ENCODE results near the gene IMPACT. TPM values are rescaled to one million over a fixed set of nuclear protein-coding genes. Genes with fewer than 3 reads are reported as not detected.

Gene IMPACT
- total and polyA plus RNA-seq, 7 donors, result 4.1 to 21.5 (median 14.1) TPM

DNA sequence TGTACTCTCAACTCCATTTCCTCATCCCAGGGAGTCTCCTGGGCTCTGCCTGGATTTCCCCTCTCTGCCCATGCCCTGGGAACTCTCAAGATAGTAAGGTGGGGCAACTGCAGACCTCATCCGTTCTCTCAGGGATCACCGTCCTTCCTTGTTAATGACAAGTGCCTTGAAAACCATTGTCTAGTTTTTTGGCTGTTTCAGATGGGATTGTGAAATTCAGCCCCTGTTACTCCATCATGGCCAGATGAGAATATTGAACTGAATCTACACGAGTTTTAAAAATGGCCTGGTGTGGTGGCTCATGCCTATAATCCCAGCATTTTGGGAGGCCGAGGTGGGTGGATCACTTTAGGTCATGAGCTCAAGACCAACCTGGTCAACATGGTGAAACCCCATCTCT lies 33.3 kb downstream of the IMPACT start:
- Histone ChIP-seq H3K36me3 (ENCODE audit: insufficient read depth in 1 of 2, low read depth in 1 of 2) (no peaks in the 10 kb centered on the region), H3K4me3 (no peak overlapping the region), H3K4me1 (no peaks in the 10 kb centered on the region), H3K9me3 (no peaks in the 10 kb centered on the region), H3K27ac (no peak overlapping the region), H3K27me3 (ENCODE audit: insufficient read depth in 3 of 3, low read length in 2 of 3) (no peaks in the 10 kb centered on the region)
- ATAC-seq (no peak), DNase-seq (no peak)
- TF ChIP-seq, protein P1, sequence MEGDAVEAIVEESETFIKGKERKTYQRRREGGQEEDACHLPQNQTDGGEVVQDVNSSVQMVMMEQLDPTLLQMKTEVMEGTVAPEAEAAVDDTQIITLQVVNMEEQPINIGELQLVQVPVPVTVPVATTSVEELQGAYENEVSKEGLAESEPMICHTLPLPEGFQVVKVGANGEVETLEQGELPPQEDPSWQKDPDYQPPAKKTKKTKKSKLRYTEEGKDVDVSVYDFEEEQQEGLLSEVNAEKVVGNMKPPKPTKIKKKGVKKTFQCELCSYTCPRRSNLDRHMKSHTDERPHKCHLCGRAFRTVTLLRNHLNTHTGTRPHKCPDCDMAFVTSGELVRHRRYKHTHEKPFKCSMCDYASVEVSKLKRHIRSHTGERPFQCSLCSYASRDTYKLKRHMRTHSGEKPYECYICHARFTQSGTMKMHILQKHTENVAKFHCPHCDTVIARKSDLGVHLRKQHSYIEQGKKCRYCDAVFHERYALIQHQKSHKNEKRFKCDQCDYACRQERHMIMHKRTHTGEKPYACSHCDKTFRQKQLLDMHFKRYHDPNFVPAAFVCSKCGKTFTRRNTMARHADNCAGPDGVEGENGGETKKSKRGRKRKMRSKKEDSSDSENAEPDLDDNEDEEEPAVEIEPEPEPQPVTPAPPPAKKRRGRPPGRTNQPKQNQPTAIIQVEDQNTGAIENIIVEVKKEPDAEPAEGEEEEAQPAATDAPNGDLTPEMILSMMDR (IDR thresholded peaks at IDR 0.05), result no peak
- intact Hi-C loops (cut with DNase I), result no loop called here
- WGBS, 3 donors, result 89 to 93% (median 93%) methylated on average over 4 of the region's 4 CpGs

DNA sequence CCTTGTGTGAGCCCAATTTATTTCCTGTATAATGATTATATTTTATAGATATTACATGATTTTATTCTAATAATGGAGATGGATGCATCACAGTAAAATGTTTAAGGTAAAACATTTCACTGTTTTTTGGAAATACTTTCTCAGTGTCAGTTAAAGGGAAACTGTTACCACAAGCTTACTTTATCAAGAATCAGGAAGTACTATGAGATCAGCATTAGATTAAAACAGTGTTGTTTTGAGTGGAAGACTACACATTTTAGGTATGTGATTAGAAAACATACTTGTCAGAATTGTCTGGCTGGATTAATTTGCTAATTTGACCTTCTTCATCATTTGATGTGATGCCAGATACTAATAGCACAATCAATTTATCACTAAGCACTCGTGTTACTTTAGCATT lies 33.9 kb downstream of the IMPACT start, which contains the start of gene HRH4:
Gene HRH4, plus strand, starts transcription at position 250 of the 400 bp plus-strand sequence. Its CDS starts 92 bp downstream, at position 342.
- TF ChIP-seq, protein P1 (IDR thresholded peaks at IDR 0.05), result no peak
- intact Hi-C loops (cut with DNase I), result no loop called here
- H3K4me3 ChIP-seq, result no peak within 1 kb of the TSS
- H3K4me1 ChIP-seq, result no peaks in the 10 kb centered on the region
- no peak within 1 kb of the TSS for H3K27ac ChIP-seq
- 65 to 87% (median 83%) methylated on average over 1 of the region's 1 CpG for WGBS, 3 donors
- DNase-seq, result no peak
- no peaks in the 10 kb centered on the region for H3K36me3 ChIP-seq (ENCODE audit: insufficient read depth in 1 of 2, low read depth in 1 of 2)
- no peaks in the 10 kb centered on the region for H3K9me3 ChIP-seq
- no peak for ATAC-seq
- H3K27me3 ChIP-seq (ENCODE audit: insufficient read depth in 3 of 3, low read length in 2 of 3), result no peaks in the 10 kb centered on the region

DNA sequence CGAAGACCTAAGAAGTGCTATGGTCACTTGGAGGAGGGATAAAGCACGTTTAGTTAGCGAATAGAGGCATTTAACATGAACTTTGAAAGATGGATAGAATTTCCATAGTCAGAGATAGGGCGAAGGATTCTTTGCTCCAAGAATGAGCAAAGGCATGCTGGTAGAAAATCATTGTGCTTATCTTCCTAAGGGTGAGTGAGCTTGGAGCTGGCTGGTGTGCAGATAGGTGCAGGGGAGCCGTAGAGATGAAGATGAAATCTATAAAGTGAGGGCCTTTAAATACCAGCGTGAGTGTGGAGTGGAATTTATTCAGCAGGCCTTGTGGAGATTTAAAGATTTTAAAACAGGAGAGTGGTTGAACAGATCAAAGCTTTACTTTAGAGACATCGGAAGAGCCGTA lies 35.5 kb downstream of the IMPACT start:
- H3K27me3 ChIP-seq (ENCODE audit: insufficient read depth in 3 of 3, low read length in 2 of 3), result no peaks in the 10 kb centered on the region
- intact Hi-C loops (cut with DNase I), result no loop called here
- ATAC-seq (no peak), DNase-seq (no peak)
- H3K36me3 ChIP-seq (ENCODE audit: insufficient read depth in 1 of 2, low read depth in 1 of 2), result no peaks in the 10 kb centered on the region
- no peaks in the 10 kb centered on the region for H3K4me1 ChIP-seq
- H3K27ac ChIP-seq, result no peak overlapping the region
- no peaks in the 10 kb centered on the region for H3K9me3 ChIP-seq
- TF ChIP-seq, protein P1 (IDR thresholded peaks at IDR 0.05), result no peak
- no peak overlapping the region for H3K4me3 ChIP-seq
- WGBS, 3 donors, result 92 to 93% (median 92%) methylated on average over 8 of the region's 8 CpGs

DNA sequence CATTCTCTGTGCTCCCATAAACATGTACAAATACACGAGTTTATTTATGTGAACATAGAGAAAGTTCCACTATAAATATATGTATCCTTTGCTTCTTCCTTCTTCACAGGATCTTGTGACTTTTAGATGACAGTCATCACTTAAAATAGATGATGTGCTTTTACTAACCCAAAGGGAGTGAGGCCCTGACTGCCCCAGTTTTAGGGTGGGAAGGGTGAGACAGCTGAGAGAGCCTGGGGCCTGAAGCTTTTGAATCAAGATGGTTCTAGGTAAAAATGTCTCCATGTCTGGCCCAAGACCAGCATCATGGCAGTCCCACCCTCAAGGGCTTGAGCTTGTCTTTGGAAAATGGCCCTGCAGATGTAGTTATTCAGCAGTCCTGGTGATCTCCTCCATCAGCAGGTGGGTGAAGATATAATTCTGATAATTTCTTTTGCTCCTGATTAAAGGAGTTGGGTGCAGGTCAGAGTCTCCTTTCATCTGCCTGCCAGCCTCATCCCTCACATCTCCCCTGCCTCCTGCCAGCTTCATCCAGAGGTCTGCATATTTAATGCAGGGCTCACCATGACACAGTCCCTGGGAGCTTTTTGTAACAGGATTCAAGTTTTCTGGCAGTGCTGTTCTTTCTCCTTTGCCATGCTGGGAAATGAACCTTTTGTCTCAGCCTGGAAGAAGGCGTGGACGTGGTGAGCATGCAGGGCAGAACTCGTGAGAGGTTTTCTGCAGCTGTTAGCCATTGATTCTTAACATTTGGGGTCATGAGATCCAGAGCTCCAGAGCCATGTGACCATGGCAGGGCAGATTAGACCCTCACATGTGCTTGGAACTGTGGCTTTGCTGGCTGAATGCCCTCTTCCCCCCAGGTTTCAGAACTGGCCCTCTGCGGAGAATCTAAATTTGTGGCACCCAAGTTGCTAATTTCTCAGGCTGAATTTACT lies 36.6 kb downstream of the IMPACT start:
- Histone ChIP-seq H3K9me3 (no peaks in the 10 kb centered on the region), H3K4me3 (no peak overlapping the region), H3K27ac (no peak overlapping the region), H3K27me3 (ENCODE audit: insufficient read depth in 3 of 3, low read length in 2 of 3) (no peaks in the 10 kb centered on the region), H3K4me1 (no peaks in the 10 kb centered on the region), H3K36me3 (ENCODE audit: insufficient read depth in 1 of 2, low read depth in 1 of 2) (no peaks in the 10 kb centered on the region)
- 53 to 66% (median 62%) methylated on average over 5 of the region's 5 CpGs for WGBS, 3 donors
- ATAC-seq (no peak), DNase-seq (no peak)
- TF ChIP-seq, protein P1 (IDR thresholded peaks at IDR 0.05), result no peak
- intact Hi-C loops (cut with DNase I), result no loop called here

Data from psoas muscle (tissue), 8 donors.